Duodenal mucosa (tissue), 2 donors: ENCODE measurements around the gene EPB41L5.
"Not testable (repeated sequence)": the region's sequence is repeated elsewhere in the genome, so short reads cannot be mapped to it uniquely, and the experiment has no call there.

Experiments
- H3K27ac ChIP-seq: one replicate; pipeline ENCODE4 v1.7.0; 2013; ENCODE audit warnings: low read depth, low read length
- H3K27me3 ChIP-seq, 2 donors: one replicate each; pipeline ENCODE4 v1.7.0; 2013; ENCODE audit warnings: low read length in 2 of 2, control low read depth in 1 of 2; ENCODE audit not compliant: insufficient read depth in 2 of 2, control insufficient read depth in 1 of 2
- H3K36me3 ChIP-seq, 2 donors: one replicate each; pipeline ENCODE4 v1.7.0; 2013; ENCODE audit warnings: low read length in 2 of 2, control low read depth in 1 of 2; ENCODE audit not compliant: insufficient read depth in 2 of 2, control insufficient read depth in 1 of 2
- H3K4me1 ChIP-seq, 2 donors: one replicate each; pipeline ENCODE4 v1.7.0; 2013; ENCODE audit warnings: low read length in 2 of 2, control low read depth in 1 of 2; ENCODE audit not compliant: insufficient read depth in 2 of 2, control insufficient read depth in 1 of 2
- H3K4me3 ChIP-seq, 2 donors: one replicate each; pipeline ENCODE4 v1.7.0; 2013; ENCODE audit warnings: low read length in 2 of 2, low read depth in 1 of 2
- H3K9ac ChIP-seq, 2 donors: one replicate each; pipeline ENCODE4 v1.7.0; 2013; ENCODE audit warnings: low read length in 2 of 2, low read depth in 1 of 2
- H3K9me3 ChIP-seq, 2 donors: one replicate each; pipeline ENCODE4 v1.7.0; 2013; ENCODE audit warnings: low read length in 2 of 2, control low read depth in 1 of 2; ENCODE audit not compliant: control insufficient read depth in 1 of 2

The EPB41L5 gene

GRCh38 chr2:120155308-120155707 lies 142.4 kb downstream of the EPB41L5 start:
- Histone ChIP-seq H3K36me3 (peaks cover 14 to 15% of the 10 kb centered on the region in 2 donors), H3K9me3 (peaks cover 5 to 12% of the 10 kb centered on the region in 2 donors), H3K27ac (no peak overlapping the region), H3K4me1 (no peaks in the 10 kb centered on the region), H3K4me3 (no peak overlapping the region), H3K9ac (no peak overlapping the region), H3K27me3 (no peaks in the 10 kb centered on the region)

GRCh38 chr2:120158658-120159057 lies 145.8 kb downstream of the EPB41L5 start:
- not testable (repeated sequence) for H3K27ac ChIP-seq, H3K4me3 ChIP-seq, H3K9ac ChIP-seq, H3K4me1 ChIP-seq, H3K27me3 ChIP-seq
- Histone ChIP-seq H3K36me3 (peaks cover 14 to 15% of the 10 kb centered on the region in 2 donors), H3K9me3 (peaks cover 2 to 12% of the 10 kb centered on the region in 2 donors)

GRCh38 chr2:120161190-120161589 lies 148.3 kb downstream of the EPB41L5 start:
- Histone ChIP-seq H3K9ac (no peak overlapping the region), H3K4me3 (no peak overlapping the region), H3K9me3 (peaks cover 0 to 2% of the 10 kb centered on the region in 2 donors), H3K27ac (no peak overlapping the region), H3K4me1 (no peaks in the 10 kb centered on the region), H3K36me3 (peaks cover 1 to 6% of the 10 kb centered on the region in 2 donors), H3K27me3 (no peaks in the 10 kb centered on the region)

DNA sequence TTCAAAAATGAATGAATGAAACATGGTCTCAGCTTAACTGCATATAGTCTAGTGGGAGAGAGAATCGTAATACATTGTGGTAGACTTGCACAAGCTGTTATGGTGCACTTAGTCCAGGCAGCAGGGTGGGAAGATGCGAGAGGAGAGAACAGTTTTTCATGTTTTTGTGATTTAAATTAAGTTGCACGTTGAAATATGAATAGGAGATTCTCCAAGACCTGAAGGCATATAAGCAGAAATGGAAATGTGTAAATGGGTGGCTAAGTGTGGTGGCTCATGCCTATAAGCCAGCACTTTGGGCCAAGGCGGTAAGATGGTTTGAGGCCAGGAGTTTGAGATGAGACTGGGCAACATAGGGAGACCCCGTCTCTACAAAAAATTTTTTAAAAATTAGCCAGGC lies 149.8 kb downstream of the EPB41L5 start:
- Histone ChIP-seq H3K9me3 (no peaks in the 10 kb centered on the region), H3K9ac (no peak overlapping the region), H3K27me3 (no peaks in the 10 kb centered on the region), H3K4me1 (no peaks in the 10 kb centered on the region), H3K4me3 (no peak overlapping the region), H3K36me3 (peaks cover 2% of the 10 kb centered on the region in 2 donors), H3K27ac (no peak overlapping the region)

GRCh38 chr2:120167272-120167671 lies 154.4 kb downstream of the EPB41L5 start:
- no peak overlapping the region for H3K4me3 ChIP-seq
- H3K9me3 ChIP-seq, result no peaks in the 10 kb centered on the region
- H3K9ac ChIP-seq, result no peak overlapping the region
- H3K27me3 ChIP-seq, result no peaks in the 10 kb centered on the region
- peaks cover 4 to 9% of the 10 kb centered on the region in 2 donors for H3K36me3 ChIP-seq
- H3K27ac ChIP-seq, result no peak overlapping the region
- no peaks in the 10 kb centered on the region for H3K4me1 ChIP-seq

DNA sequence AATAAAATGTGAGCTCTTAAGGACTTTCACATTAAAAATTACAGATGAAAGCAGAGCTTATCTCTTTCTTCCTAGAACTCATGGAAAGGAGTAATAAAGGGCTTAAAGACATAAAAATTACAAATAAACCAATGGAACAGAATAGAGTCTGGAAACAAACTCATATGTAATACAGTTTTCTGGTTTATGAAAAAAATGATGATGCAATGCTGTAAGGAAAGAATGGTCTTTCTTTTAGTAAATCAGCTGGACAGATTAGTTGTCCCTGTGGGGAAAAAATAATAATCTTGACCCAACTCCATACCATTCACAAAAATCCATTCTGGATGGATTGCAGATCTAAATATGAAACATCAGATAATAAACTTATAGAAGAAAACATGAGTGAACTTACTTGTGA lies 156.1 kb downstream of the EPB41L5 start:
- Histone ChIP-seq H3K36me3 (peaks cover 4 to 9% of the 10 kb centered on the region in 2 donors), H3K4me1 (no peaks in the 10 kb centered on the region), H3K9ac (no peak overlapping the region), H3K4me3 (no peak overlapping the region), H3K9me3 (no peaks in the 10 kb centered on the region), H3K27me3 (no peaks in the 10 kb centered on the region), H3K27ac (no peak overlapping the region)

DNA sequence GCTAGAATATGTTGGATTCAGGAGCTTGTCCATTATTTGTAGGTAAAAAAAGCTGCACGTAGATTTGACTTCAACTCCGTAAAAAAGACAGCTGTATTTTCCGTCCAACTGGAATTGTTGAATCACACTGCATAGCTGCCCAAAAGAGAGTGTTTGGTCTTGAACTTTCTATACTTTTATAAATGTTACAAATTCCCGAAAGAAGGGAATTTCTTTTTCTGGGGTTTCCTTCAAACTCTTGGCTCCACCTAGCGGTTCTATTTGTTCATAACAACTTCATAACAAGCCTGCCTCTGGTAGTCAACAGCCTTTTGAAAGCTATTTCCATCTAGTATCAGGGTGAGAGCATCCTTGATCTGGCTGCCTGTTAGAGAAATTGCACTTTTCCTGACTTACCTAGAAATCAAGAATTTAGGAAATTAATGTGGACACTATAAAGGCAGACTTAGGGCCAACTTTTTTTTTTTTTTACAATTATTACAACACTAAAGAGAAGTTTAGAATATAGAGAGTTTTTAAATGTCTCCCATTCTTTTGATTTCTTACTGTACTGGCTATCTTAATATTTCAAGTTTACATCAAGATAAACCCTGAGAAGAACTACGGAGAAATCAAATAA lies 162.2 kb downstream of the EPB41L5 start:
- H3K4me3 ChIP-seq, result no peak overlapping the region
- H3K9ac ChIP-seq, result no peak overlapping the region
- H3K4me1 ChIP-seq, result no peaks in the 10 kb centered on the region
- H3K9me3 ChIP-seq, result no peaks in the 10 kb centered on the region
- H3K27ac ChIP-seq, result no peak overlapping the region
- H3K36me3 ChIP-seq, result peaks cover 0 to 11% of the 10 kb centered on the region in 2 donors
- no peaks in the 10 kb centered on the region for H3K27me3 ChIP-seq

DNA sequence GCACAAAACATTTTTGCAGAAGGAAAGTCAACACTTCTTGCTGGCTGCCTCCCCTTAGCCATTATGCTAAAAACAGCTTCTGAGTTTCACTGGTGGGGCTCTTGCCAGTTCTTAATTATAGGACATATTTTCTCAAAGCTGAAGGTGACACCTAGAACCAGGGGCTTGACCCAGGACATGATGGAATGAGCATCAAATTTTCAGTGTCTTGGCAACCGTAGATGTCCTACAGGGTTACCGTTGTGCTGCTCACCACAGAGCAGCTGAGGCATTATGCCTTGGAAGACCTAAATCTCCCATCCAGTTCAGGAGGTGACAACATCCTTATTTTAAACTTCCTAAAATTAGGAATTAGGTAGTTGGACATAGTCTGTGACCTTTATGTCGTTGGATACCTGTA lies 163.6 kb downstream of the EPB41L5 start:
- Histone ChIP-seq H3K4me1 (no peaks in the 10 kb centered on the region), H3K36me3 (peaks cover 0 to 14% of the 10 kb centered on the region in 2 donors), H3K4me3 (peak overlapping the region in 1 of 2 donors; percentile 50), H3K27ac (no peak overlapping the region), H3K9ac (no peak overlapping the region), H3K9me3 (no peaks in the 10 kb centered on the region), H3K27me3 (no peaks in the 10 kb centered on the region)

- H3K27ac ChIP-seq, result no peak overlapping the region
- peak overlapping the region; percentile 12 to 30 for H3K9ac ChIP-seq
- peak overlapping the region; percentile 50 to 62 for H3K4me3 ChIP-seq
- no peaks in the 10 kb centered on the region for H3K27me3 ChIP-seq
- H3K36me3 ChIP-seq, result peaks cover 0 to 14% of the 10 kb centered on the region in 2 donors
- H3K9me3 ChIP-seq, result no peaks in the 10 kb centered on the region
- H3K4me1 ChIP-seq, result no peaks in the 10 kb centered on the region
Observed at GRCh38 chr2:120177001-120177621, 164.2 kb downstream of the EPB41L5 start.

DNA sequence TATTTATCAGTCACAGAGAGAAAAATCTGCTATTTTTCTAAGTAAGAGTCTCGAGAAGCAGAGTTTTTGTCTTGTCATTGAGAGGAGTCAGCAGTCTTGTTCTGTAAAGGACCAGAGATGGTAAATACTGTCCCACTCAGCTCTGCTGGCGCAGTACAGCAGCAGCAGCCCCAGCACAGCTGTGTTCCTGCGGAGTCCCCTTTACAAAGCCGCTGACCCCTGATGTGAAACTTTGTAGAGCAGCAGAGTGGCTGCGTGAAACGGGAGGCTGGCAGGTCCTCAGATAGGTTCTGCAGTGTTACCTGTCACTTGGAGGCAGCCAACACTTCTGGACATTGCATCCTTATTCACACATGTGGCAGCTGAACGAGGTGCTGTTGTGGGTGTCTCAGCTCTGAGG lies 165.1 kb downstream of the EPB41L5 start:
- no peaks in the 10 kb centered on the region for H3K9me3 ChIP-seq
- H3K27ac ChIP-seq, result no peak overlapping the region
- no peak overlapping the region for H3K4me3 ChIP-seq
- no peaks in the 10 kb centered on the region for H3K27me3 ChIP-seq
- H3K4me1 ChIP-seq, result no peaks in the 10 kb centered on the region
- H3K9ac ChIP-seq, result no peak overlapping the region
- peaks cover 0 to 14% of the 10 kb centered on the region in 2 donors for H3K36me3 ChIP-seq
